Naive B cell (primary cell): Measurements from ENCODE around the gene ATMIN. TPM values are rescaled to one million over a fixed set of nuclear protein-coding genes. Genes with fewer than 3 reads are reported as not detected.

Source experiments
- ATAC-seq, 2 donors: fragments of 150-1000 bp; cut with Tn5 transposase; 2 replicates each; pipeline ENCODE4 v1.10.0; 2021; ENCODE audit warnings: low read depth in 2 of 2, mild to moderate bottlenecking in 2 of 2, moderate library complexity in 2 of 2
- DNase-seq: peaks from one replicate; pipeline ENCODE4 v3.0.0; 2022
- H3K27ac Mint-ChIP-seq, 6 donors: one replicate each; pipeline ENCODE4 v1.8.0; 2020 to 2022; ENCODE audit warnings: mild to moderate bottlenecking in 6 of 6, mixed read lengths in 6 of 6, moderate library complexity in 5 of 6, inconsistent platforms in 2 of 6
- H3K27me3 Mint-ChIP-seq, 3 donors: one replicate each; pipeline ENCODE4 v1.8.0; 2021 to 2022; ENCODE audit warnings: mixed read lengths in 3 of 3, mild to moderate bottlenecking in 1 of 3
- H3K36me3 Mint-ChIP-seq, 2 donors: one replicate each; pipeline ENCODE4 v1.8.0; 2020 to 2022; ENCODE audit warnings: mixed read lengths in 2 of 2, inconsistent platforms in 1 of 2, mild to moderate bottlenecking in 1 of 2
- H3K4me1 Mint-ChIP-seq, 3 donors: one replicate each; pipeline ENCODE4 v1.8.0; 2020 to 2022; ENCODE audit warnings: mixed read lengths in 3 of 3, inconsistent platforms in 1 of 3, mild to moderate bottlenecking in 1 of 3, moderate library complexity in 1 of 3
- H3K4me3 Mint-ChIP-seq, 8 donors: one replicate each; pipeline ENCODE4 v1.8.0; 2020 to 2022; ENCODE audit warnings: mild to moderate bottlenecking in 8 of 8, mixed read lengths in 8 of 8, moderate library complexity in 8 of 8, inconsistent platforms in 2 of 8
- H3K9me3 Mint-ChIP-seq, 7 donors: one replicate each; pipeline ENCODE4 v1.8.0; 2020 to 2022; ENCODE audit warnings: mixed read lengths in 7 of 7, mild to moderate bottlenecking in 5 of 7, inconsistent platforms in 2 of 7, moderate library complexity in 1 of 7
- polyA plus RNA-seq, 6 donors: library from polyadenylated mRNA; unstranded; fragments of 300-500 nt; fragmentation: Illumina TruSeq; gene quantifications; one replicate each; pipeline ENCODE4 v1.2.3, GENCODE V29; 2021; ENCODE audit warnings: low read depth in 6 of 6

The ATMIN gene
- polyA plus RNA-seq = 10 to 100 TPM; 22.9 to 49.0 (median 30.8) TPM

- Mint-ChIP-seq H3K4me3 (peak within 1 kb of the TSS; percentile 74 to 93 (median 86)), H3K9me3 (no peaks in the 10 kb centered on the region), H3K27me3 (no peaks in the 10 kb centered on the region), H3K36me3 (no peaks in the 10 kb centered on the region), H3K4me1 (peaks cover 21 to 33% (median 27%) of the 10 kb centered on the region in 3 donors), H3K27ac (peak within 1 kb of the TSS in 4 of 6 donors; percentile 14 to 86 (median 70))
- ATAC-seq (peak; percentile 92 to 93), DNase-seq (peak; percentile 89)
These were observed at the start of gene ATMIN for GRCh38 chr16:81035398-81035974. TSS of gene ATMIN (plus strand) at chr16:81035842. CDS start at chr16:81035871, 29 bp downstream.

GRCh38 chr16:80986557-80986956, 49.1 kb upstream of the ATMIN start:
- ATAC-seq (no peak), DNase-seq (no peak)
- Mint-ChIP-seq H3K36me3 (peaks cover 6 to 12% of the 10 kb centered on the region in 2 donors), H3K27ac (peak overlapping the region in 1 of 6 donors; percentile 49), H3K4me3 (no peak overlapping the region), H3K9me3 (no peaks in the 10 kb centered on the region), H3K27me3 (no peaks in the 10 kb centered on the region), H3K4me1 (peaks cover 3 to 11% (median 5%) of the 10 kb centered on the region in 3 donors)

GRCh38 chr16:80988756-80989155, 46.9 kb upstream of the ATMIN start:
- no peak for DNase-seq
- Mint-ChIP-seq H3K9me3 (no peaks in the 10 kb centered on the region), H3K36me3 (peaks cover 12 to 16% of the 10 kb centered on the region in 2 donors), H3K4me1 (peaks cover 3 to 18% (median 5%) of the 10 kb centered on the region in 3 donors), H3K4me3 (no peak overlapping the region), H3K27ac (no peak overlapping the region), H3K27me3 (no peaks in the 10 kb centered on the region)
- ATAC-seq = no peak

- Mint-ChIP-seq H3K4me3 (no peak overlapping the region), H3K27ac (no peak overlapping the region), H3K36me3 (peaks cover 12 to 16% of the 10 kb centered on the region in 2 donors), H3K4me1 (peaks cover 6 to 18% (median 11%) of the 10 kb centered on the region in 3 donors), H3K9me3 (peaks cover 0 to under 1% (median 0%) of the 10 kb centered on the region in 7 donors), H3K27me3 (no peaks in the 10 kb centered on the region)
- DNase-seq (no peak), ATAC-seq (no peak)
These were observed 45.8 kb upstream of the ATMIN start for GRCh38 chr16:80989801-80990200.

- ATAC-seq = no peak
- no peak overlapping the region for H3K4me3 Mint-ChIP-seq
- H3K27me3 Mint-ChIP-seq = no peaks in the 10 kb centered on the region
- H3K27ac Mint-ChIP-seq = no peak overlapping the region
- H3K9me3 Mint-ChIP-seq = peaks cover 0 to 2% (median 0%) of the 10 kb centered on the region in 7 donors
- H3K36me3 Mint-ChIP-seq = peaks cover 12 to 16% of the 10 kb centered on the region in 2 donors
- DNase-seq = no peak
- H3K4me1 Mint-ChIP-seq = peaks cover 8 to 18% (median 9%) of the 10 kb centered on the region in 3 donors
These were observed 45.1 kb upstream of the ATMIN start for GRCh38 chr16:80990577-80990976.

GRCh38 chr16:80990978-80991377, 44.7 kb upstream of the ATMIN start:
- Mint-ChIP-seq H3K27me3 (no peaks in the 10 kb centered on the region), H3K9me3 (peaks cover 0 to 2% (median 0%) of the 10 kb centered on the region in 7 donors), H3K4me1 (peaks cover 6 to 18% (median 8%) of the 10 kb centered on the region in 3 donors), H3K36me3 (peaks cover 12 to 16% of the 10 kb centered on the region in 2 donors), H3K4me3 (no peak overlapping the region), H3K27ac (peak overlapping the region in 1 of 6 donors; percentile 70)
- ATAC-seq (no peak), DNase-seq (no peak)

- ATAC-seq (no peak), DNase-seq (no peak)
- Mint-ChIP-seq H3K9me3 (peaks cover 0 to 2% (median 0%) of the 10 kb centered on the region in 7 donors), H3K36me3 (peaks cover 8 to 10% of the 10 kb centered on the region in 2 donors), H3K27ac (no peak overlapping the region), H3K4me3 (no peak overlapping the region), H3K27me3 (no peaks in the 10 kb centered on the region), H3K4me1 (peaks cover 8 to 15% (median 9%) of the 10 kb centered on the region in 3 donors)
These were observed 43.7 kb upstream of the ATMIN start for GRCh38 chr16:80991792-80992430.

- peaks cover 7 to 8% of the 10 kb centered on the region in 2 donors for H3K36me3 Mint-ChIP-seq
- no peak overlapping the region for H3K4me3 Mint-ChIP-seq
- H3K27me3 Mint-ChIP-seq = no peaks in the 10 kb centered on the region
- peak overlapping the region in 1 of 6 donors; percentile 82 for H3K27ac Mint-ChIP-seq
- ATAC-seq (no peak), DNase-seq (no peak)
- peaks cover 14 to 16% (median 15%) of the 10 kb centered on the region in 3 donors for H3K4me1 Mint-ChIP-seq
- H3K9me3 Mint-ChIP-seq = peaks cover 0 to 2% (median 0%) of the 10 kb centered on the region in 7 donors
These were observed 42.9 kb upstream of the ATMIN start for GRCh38 chr16:80992676-80993293.

GRCh38 chr16:80993307-80993706, 42.3 kb upstream of the ATMIN start:
- H3K4me3 Mint-ChIP-seq = no peak overlapping the region
- ATAC-seq = no peak
- H3K4me1 Mint-ChIP-seq = peaks cover 16 to 19% (median 19%) of the 10 kb centered on the region in 3 donors
- H3K36me3 Mint-ChIP-seq = peaks cover 7 to 8% of the 10 kb centered on the region in 2 donors
- peaks cover 0 to 2% (median 0%) of the 10 kb centered on the region in 7 donors for H3K9me3 Mint-ChIP-seq
- DNase-seq = no peak
- no peaks in the 10 kb centered on the region for H3K27me3 Mint-ChIP-seq
- peak overlapping the region in 1 of 6 donors; percentile 82 for H3K27ac Mint-ChIP-seq

GRCh38 chr16:80993834-80994233, 41.8 kb upstream of the ATMIN start:
- DNase-seq (no peak), ATAC-seq (no peak)
- peaks cover 17 to 21% (median 20%) of the 10 kb centered on the region in 3 donors for H3K4me1 Mint-ChIP-seq
- H3K36me3 Mint-ChIP-seq = peaks cover 7 to 8% of the 10 kb centered on the region in 2 donors
- peak overlapping the region in 1 of 8 donors; percentile 23 for H3K4me3 Mint-ChIP-seq
- H3K27me3 Mint-ChIP-seq = no peaks in the 10 kb centered on the region
- H3K9me3 Mint-ChIP-seq = peaks cover 0 to 2% (median 0%) of the 10 kb centered on the region in 7 donors
- peak overlapping the region in 1 of 6 donors; percentile 51 for H3K27ac Mint-ChIP-seq

- Mint-ChIP-seq H3K4me1 (peaks cover 23 to 27% (median 26%) of the 10 kb centered on the region in 3 donors), H3K36me3 (peaks cover 7 to 8% of the 10 kb centered on the region in 2 donors), H3K4me3 (no peak overlapping the region), H3K9me3 (peaks cover 0 to 2% (median 0%) of the 10 kb centered on the region in 7 donors), H3K27ac (peak overlapping the region in 2 of 6 donors; percentile 7 to 49), H3K27me3 (no peaks in the 10 kb centered on the region)
- ATAC-seq (no peak), DNase-seq (no peak)
These were observed 41.2 kb upstream of the ATMIN start for GRCh38 chr16:80994451-80994850.

- H3K4me3 Mint-ChIP-seq = peak overlapping the region; percentile 86 to 95 (median 90)
- no peaks in the 10 kb centered on the region for H3K27me3 Mint-ChIP-seq
- peaks cover 0 to 2% (median 0%) of the 10 kb centered on the region in 7 donors for H3K9me3 Mint-ChIP-seq
- H3K36me3 Mint-ChIP-seq = peaks cover 3 to 6% of the 10 kb centered on the region in 2 donors
- peak; percentile 10 to 30 for ATAC-seq
- H3K4me1 Mint-ChIP-seq = peaks cover 25 to 40% (median 36%) of the 10 kb centered on the region in 3 donors
- H3K27ac Mint-ChIP-seq = peak overlapping the region; percentile 80 to 95 (median 88)
- no peak for DNase-seq
These were observed 38.9 kb upstream of the ATMIN start for GRCh38 chr16:80996688-80997138.

- Mint-ChIP-seq H3K4me3 (peak overlapping the region; percentile 86 to 95 (median 90)), H3K9me3 (peaks cover 0 to 2% (median 0%) of the 10 kb centered on the region in 7 donors), H3K27ac (peak overlapping the region; percentile 80 to 95 (median 88)), H3K27me3 (no peaks in the 10 kb centered on the region), H3K4me1 (peaks cover 25 to 45% (median 42%) of the 10 kb centered on the region in 3 donors), H3K36me3 (peaks cover 0 to 5% of the 10 kb centered on the region in 2 donors)
- peak; percentile 41 to 55 for ATAC-seq
- DNase-seq = no peak
These were observed 38.4 kb upstream of the ATMIN start for GRCh38 chr16:80997139-80997798.
